Stimulated activated naive B cell treated with anti-CD40 and anti-IgM and Interleukin-4, amounts not matched to agents 10 μg/mL and 1 μg/mL and 100 μg/mL, for 72 hours (primary cell): ENCODE results near the gene ISYNA1.

ENCODE experiments used
- ATAC-seq, 2 donors: fragments of 150-1000 bp; cut with Tn5 transposase; replicated peaks; 2 replicates each; pipeline ENCODE4 v1.10.0; 2021; ENCODE audit warnings: moderate library complexity in 1 of 2
- DNase-seq: peaks from one replicate; pipeline ENCODE4 v3.0.0; 2021
- H3K27ac Mint-ChIP-seq: one replicate; pipeline ENCODE4 v1.8.0; 2022; ENCODE audit warnings: mild to moderate bottlenecking, mixed read lengths
- H3K27me3 Mint-ChIP-seq, 2 donors: one replicate each; pipeline ENCODE4 v1.8.0; 2022; ENCODE audit warnings: mixed read lengths in 2 of 2
- H3K36me3 Mint-ChIP-seq, 2 donors: one replicate each; pipeline ENCODE4 v1.8.0; 2022; ENCODE audit warnings: mixed read lengths in 2 of 2, mild to moderate bottlenecking in 1 of 2
- H3K4me1 Mint-ChIP-seq, 2 donors: one replicate each; pipeline ENCODE4 v1.8.0; 2022; ENCODE audit warnings: mixed read lengths in 2 of 2, mild to moderate bottlenecking in 1 of 2
- H3K4me3 Mint-ChIP-seq, 2 donors: one replicate each; pipeline ENCODE4 v1.8.0; 2022; ENCODE audit warnings: mild to moderate bottlenecking in 2 of 2, mixed read lengths in 2 of 2, moderate library complexity in 1 of 2
- H3K9me3 Mint-ChIP-seq, 2 donors: one replicate each; pipeline ENCODE4 v1.8.0; 2022; ENCODE audit warnings: mixed read lengths in 2 of 2, mild to moderate bottlenecking in 1 of 2

Gene ISYNA1

GRCh38 chr19:18474366-18474887 lies 36.5 kb upstream of the ISYNA1 start:
- H3K4me1 Mint-ChIP-seq, result peaks cover 39 to 58% of the 10 kb centered on the region in 2 donors
- peak overlapping the region; percentile 32 for H3K27ac Mint-ChIP-seq
- no peaks in the 10 kb centered on the region for H3K27me3 Mint-ChIP-seq
- H3K4me3 Mint-ChIP-seq, result no peak overlapping the region
- ATAC-seq, result no peak
- H3K36me3 Mint-ChIP-seq, result peaks cover 20 to 26% of the 10 kb centered on the region in 2 donors
- no peak for DNase-seq
- no peaks in the 10 kb centered on the region for H3K9me3 Mint-ChIP-seq

DNA sequence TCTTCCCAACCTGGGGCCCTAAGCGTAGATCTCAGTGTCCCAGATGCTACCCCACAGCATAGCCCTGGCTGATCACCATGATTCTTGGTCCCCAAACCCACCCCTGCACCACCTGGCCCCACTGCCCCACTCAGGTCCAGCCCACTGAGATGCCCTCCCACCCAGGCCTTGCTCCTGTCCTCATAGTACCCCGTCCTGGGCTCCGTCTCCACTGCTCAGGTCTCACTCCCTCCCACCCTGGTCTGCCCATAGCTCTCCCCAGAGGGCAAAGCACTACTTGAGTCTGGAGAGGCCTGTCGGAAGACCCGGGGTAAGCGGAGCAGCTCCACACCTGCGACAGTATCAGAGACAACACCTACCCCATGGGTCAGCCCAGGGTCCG lies 35.8 kb upstream of the ISYNA1 start:
- H3K9me3 Mint-ChIP-seq, result no peaks in the 10 kb centered on the region
- H3K27me3 Mint-ChIP-seq, result no peaks in the 10 kb centered on the region
- peaks cover 19 to 27% of the 10 kb centered on the region in 2 donors for H3K36me3 Mint-ChIP-seq
- H3K27ac Mint-ChIP-seq, result no peak overlapping the region
- no peak for ATAC-seq
- no peak for DNase-seq
- H3K4me1 Mint-ChIP-seq, result peaks cover 37 to 50% of the 10 kb centered on the region in 2 donors
- no peak overlapping the region for H3K4me3 Mint-ChIP-seq

- DNase-seq (no peak), ATAC-seq (no peak)
- Mint-ChIP-seq H3K4me3 (no peak overlapping the region), H3K27me3 (no peaks in the 10 kb centered on the region), H3K36me3 (peaks cover 19 to 27% of the 10 kb centered on the region in 2 donors), H3K27ac (peak overlapping the region; percentile 20), H3K4me1 (peaks cover 33 to 47% of the 10 kb centered on the region in 2 donors), H3K9me3 (no peaks in the 10 kb centered on the region)
Measured at GRCh38 chr19:18473003-18473705, 35.2 kb upstream of the ISYNA1 start.

DNA sequence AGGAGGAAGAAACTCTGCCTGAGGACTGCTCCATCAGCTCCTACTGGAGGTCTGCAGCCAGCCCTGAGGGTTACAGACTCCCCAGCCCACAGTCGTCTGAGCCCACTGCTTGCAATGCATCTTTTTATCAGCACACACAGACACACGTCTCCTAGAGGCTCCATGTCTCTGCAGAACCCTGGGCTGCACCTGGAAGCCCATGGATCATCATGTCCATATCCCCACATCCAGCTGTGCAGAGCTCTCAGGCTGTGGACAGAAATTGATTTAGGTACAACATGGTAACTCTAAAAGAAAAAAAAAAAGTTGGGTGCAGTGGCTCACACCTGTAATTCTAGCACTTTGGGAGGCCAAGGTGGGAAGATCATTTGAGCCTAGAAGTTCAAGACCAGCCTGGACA lies 32.9 kb upstream of the ISYNA1 start:
- DNase-seq (no peak), ATAC-seq (no peak)
- Mint-ChIP-seq H3K36me3 (peaks cover 14 to 16% of the 10 kb centered on the region in 2 donors), H3K4me1 (peaks cover 20 to 31% of the 10 kb centered on the region in 2 donors), H3K9me3 (no peaks in the 10 kb centered on the region), H3K4me3 (no peak overlapping the region), H3K27me3 (no peaks in the 10 kb centered on the region), H3K27ac (no peak overlapping the region)

GRCh38 chr19:18469069-18469846 lies 31.3 kb upstream of the ISYNA1 start:
- peaks cover 22 to 32% of the 10 kb centered on the region in 2 donors for H3K4me1 Mint-ChIP-seq
- H3K27me3 Mint-ChIP-seq, result no peaks in the 10 kb centered on the region
- no peak overlapping the region for H3K27ac Mint-ChIP-seq
- ATAC-seq (peak; percentile 53 to 67), DNase-seq (no peak)
- no peak overlapping the region for H3K4me3 Mint-ChIP-seq
- H3K36me3 Mint-ChIP-seq, result peaks cover 20 to 21% of the 10 kb centered on the region in 2 donors
- no peaks in the 10 kb centered on the region for H3K9me3 Mint-ChIP-seq

DNA sequence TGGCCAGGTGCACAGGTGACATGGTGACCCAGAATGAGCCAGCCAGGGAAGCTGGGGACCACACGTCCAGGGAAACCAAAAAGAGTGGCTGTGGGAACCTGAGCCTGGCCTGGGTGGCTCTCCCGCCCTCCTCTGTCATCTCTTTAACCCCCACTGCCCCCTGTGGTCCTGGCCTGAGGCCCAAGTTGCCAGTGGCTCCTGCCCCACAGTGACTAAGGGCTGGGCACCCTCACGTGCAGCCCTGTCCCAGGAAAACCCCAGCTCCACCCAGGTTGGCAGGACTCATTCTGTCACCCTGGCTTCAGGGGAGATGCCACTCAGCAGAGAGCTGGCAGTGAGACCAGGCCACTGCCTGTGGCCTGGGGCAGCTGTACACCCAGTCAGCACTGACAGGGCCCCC lies 30.6 kb upstream of the ISYNA1 start:
- Mint-ChIP-seq H3K27ac (no peak overlapping the region), H3K27me3 (no peaks in the 10 kb centered on the region), H3K4me3 (no peak overlapping the region), H3K9me3 (no peaks in the 10 kb centered on the region), H3K4me1 (peaks cover 23 to 34% of the 10 kb centered on the region in 2 donors), H3K36me3 (peaks cover 22 to 23% of the 10 kb centered on the region in 2 donors)
- no peak for ATAC-seq
- no peak for DNase-seq

DNA sequence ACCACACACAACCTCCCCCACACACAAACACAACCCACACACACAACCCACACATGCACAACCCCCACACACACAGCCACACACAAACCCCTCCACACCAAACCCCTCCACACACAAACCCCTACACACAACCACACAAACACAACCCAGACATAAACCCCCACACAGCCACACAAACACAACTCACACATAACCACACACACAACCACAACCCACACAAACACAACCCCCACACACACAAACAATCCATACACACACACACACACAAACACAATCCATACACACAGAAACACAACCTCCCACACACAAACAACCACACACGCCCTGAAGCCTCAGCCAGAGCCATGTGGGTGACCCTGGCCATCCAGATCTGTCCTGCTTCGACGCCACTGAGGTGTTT lies 30.0 kb upstream of the ISYNA1 start:
- Mint-ChIP-seq H3K4me1 (peaks cover 23 to 34% of the 10 kb centered on the region in 2 donors), H3K27me3 (no peaks in the 10 kb centered on the region), H3K9me3 (no peaks in the 10 kb centered on the region), H3K36me3 (peaks cover 22 to 23% of the 10 kb centered on the region in 2 donors), H3K4me3 (no peak overlapping the region), H3K27ac (peak overlapping the region; percentile 28)
- ATAC-seq (no peak), DNase-seq (no peak)

DNA sequence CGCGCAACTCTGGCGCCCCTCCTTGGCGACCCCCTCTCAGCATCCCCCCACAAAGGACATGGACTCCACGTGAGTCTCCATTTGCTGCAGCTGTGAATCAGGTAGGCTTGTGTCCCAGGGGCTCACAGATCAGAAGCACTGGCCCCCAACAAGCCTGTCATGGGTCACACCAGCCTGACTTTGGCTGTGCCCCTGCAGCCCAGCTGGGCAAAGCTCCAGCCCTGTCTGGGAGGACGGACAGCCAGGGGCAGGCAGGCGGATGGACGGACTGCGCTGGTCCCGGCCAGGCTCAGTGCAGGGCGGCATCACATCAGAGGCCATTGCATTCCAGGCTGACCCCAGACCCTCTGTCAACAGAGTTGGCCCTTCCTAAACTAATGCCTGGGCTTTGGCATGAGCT lies 28.4 kb upstream of the ISYNA1 start:
- Mint-ChIP-seq H3K4me1 (peaks cover 28 to 42% of the 10 kb centered on the region in 2 donors), H3K27ac (no peak overlapping the region), H3K9me3 (no peaks in the 10 kb centered on the region), H3K36me3 (peaks cover 28 to 31% of the 10 kb centered on the region in 2 donors), H3K4me3 (no peak overlapping the region), H3K27me3 (no peaks in the 10 kb centered on the region)
- ATAC-seq, result no peak
- no peak for DNase-seq

GRCh38 chr19:18465964-18466339 lies 28.0 kb upstream of the ISYNA1 start:
- Mint-ChIP-seq H3K4me3 (no peak overlapping the region), H3K36me3 (peaks cover 32% of the 10 kb centered on the region in 2 donors), H3K27me3 (no peaks in the 10 kb centered on the region), H3K9me3 (no peaks in the 10 kb centered on the region), H3K27ac (no peak overlapping the region), H3K4me1 (peaks cover 28 to 42% of the 10 kb centered on the region in 2 donors)
- ATAC-seq, result no peak
- no peak for DNase-seq

- Mint-ChIP-seq H3K9me3 (no peaks in the 10 kb centered on the region), H3K4me1 (peaks cover 28 to 40% of the 10 kb centered on the region in 2 donors), H3K36me3 (peaks cover 33 to 37% of the 10 kb centered on the region in 2 donors), H3K4me3 (no peak overlapping the region), H3K27me3 (no peaks in the 10 kb centered on the region), H3K27ac (no peak overlapping the region)
- ATAC-seq (no peak), DNase-seq (no peak)
Measured at GRCh38 chr19:18465214-18465963, 27.5 kb upstream of the ISYNA1 start.

GRCh38 chr19:18464646-18465045 lies 26.7 kb upstream of the ISYNA1 start:
- Mint-ChIP-seq H3K27ac (no peak overlapping the region), H3K36me3 (peaks cover 30 to 38% of the 10 kb centered on the region in 2 donors)

DNA sequence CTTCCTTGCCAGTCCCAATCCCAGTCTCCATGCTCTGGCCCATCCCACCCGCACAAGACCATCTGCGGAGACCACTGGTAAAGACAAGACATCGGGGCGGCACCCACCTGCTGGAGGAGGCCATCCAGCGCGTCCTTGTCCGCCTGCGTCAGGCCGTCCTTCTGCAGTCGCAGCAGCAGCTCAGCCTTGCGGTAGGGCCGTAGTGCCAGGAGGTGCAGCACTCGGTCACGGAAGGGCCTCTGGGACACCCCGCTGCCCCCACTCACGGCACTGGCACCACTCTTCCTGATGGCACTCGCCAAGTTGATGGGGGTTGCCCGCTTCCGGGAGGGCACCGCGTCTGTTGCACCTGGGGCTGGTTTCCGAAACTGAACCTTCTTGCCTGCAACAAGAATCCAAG lies 23.5 kb upstream of the ISYNA1 start:
- H3K27ac Mint-ChIP-seq, result peak overlapping the region; percentile 67
- H3K4me3 Mint-ChIP-seq, result no peak overlapping the region
- H3K9me3 Mint-ChIP-seq, result no peaks in the 10 kb centered on the region
- H3K4me1 Mint-ChIP-seq, result peaks cover 17 to 24% of the 10 kb centered on the region in 2 donors
- ATAC-seq (no peak), DNase-seq (no peak)
- no peaks in the 10 kb centered on the region for H3K27me3 Mint-ChIP-seq
- peaks cover 39 to 54% of the 10 kb centered on the region in 2 donors for H3K36me3 Mint-ChIP-seq

More at GRCh38 chr19:18464646-18465045, 26.7 kb upstream of the ISYNA1 start:
- no peaks in the 10 kb centered on the region for H3K27me3 Mint-ChIP-seq
- H3K9me3 Mint-ChIP-seq, result no peaks in the 10 kb centered on the region
- ATAC-seq (no peak), DNase-seq (no peak)
- no peak overlapping the region for H3K4me3 Mint-ChIP-seq
- peaks cover 27 to 33% of the 10 kb centered on the region in 2 donors for H3K4me1 Mint-ChIP-seq

DNA sequence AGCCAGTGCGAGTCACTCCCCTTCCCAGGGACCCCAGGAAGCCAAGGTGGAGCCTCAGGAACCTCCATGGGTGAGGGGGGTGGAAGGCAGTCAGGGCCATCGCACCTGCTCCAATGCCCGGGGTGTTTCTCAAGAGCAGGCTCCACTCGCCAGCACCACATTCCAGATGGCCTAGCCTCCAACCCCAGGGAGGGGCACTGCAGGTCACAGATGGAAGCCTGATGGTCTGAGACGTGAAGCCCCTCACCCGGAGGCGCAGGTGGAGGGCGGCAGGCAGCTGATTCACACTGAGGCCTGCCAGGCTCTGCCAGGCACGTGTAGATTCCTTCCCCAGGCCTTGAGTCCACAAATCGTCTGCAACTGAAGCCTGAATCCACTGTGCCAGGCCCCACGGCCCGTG lies 23.0 kb upstream of the ISYNA1 start:
- no peak overlapping the region for H3K4me3 Mint-ChIP-seq

More for the DNA sequence above, 23.0 kb upstream of the ISYNA1 start:
- Mint-ChIP-seq H3K36me3 (peaks cover 44 to 60% of the 10 kb centered on the region in 2 donors), H3K4me1 (peaks cover 17 to 24% of the 10 kb centered on the region in 2 donors), H3K9me3 (no peaks in the 10 kb centered on the region), H3K27ac (no peak overlapping the region), H3K27me3 (no peaks in the 10 kb centered on the region)
- ATAC-seq, result no peak
- no peak for DNase-seq
